Common myeloid progenitor, CD34-positive (primary cell): ENCODE measurements around the gene OXT.
A peak's percentile ranks its signal among the peaks of the same experiment; 100 is the strongest.
"Not testable (repeated sequence)": the region's sequence is repeated elsewhere in the genome, so short reads cannot be mapped to it uniquely, and the experiment has no call there.

Experiments used
- CTCF ChIA-PET: fragments of 350-600 bp; sonication (Branson Sonifier 250); formaldehyde crosslinking; loops from one replicate; lab custom pipeline; 2021; ENCODE audit warnings: antibody characterized with exemption; lab: Charles Lee
- POLR2A ChIA-PET: fragments of 350-600 bp; sonication (Branson Sonifier 250); formaldehyde crosslinking; loops from one replicate; lab custom pipeline; 2021; ENCODE audit warnings: antibody characterized with exemption; lab: Charles Lee
- DNase-seq, 3 donors: peaks; one replicate each; pipeline versions ENCODE4 v3.0.0 to v3.0.0-alpha.2; 2013
- H3K27ac ChIP-seq, 2 experiments: 1 replicate in 1 of 2; 2 replicates in 1 of 2; pipeline ENCODE4 v1.7.0; 2013; ENCODE audit warnings: inconsistent platforms in 2 of 2, low read length in 2 of 2, mild to moderate bottlenecking in 2 of 2, low read depth in 1 of 2, moderate library complexity in 1 of 2; ENCODE audit not compliant: severe bottlenecking in 2 of 2, insufficient read depth in 1 of 2, poor library complexity in 1 of 2
- H3K27me3 ChIP-seq, 5 experiments: replicated peaks in 2 of 5; 1 replicate in 3 of 5; 2 replicates in 2 of 5; pipeline versions ENCODE4 v1.6.1 to v1.7.0; 2013; ENCODE audit warnings: low read length in 4 of 5, mild to moderate bottlenecking in 2 of 5, moderate library complexity in 2 of 5, inconsistent platforms in 1 of 5; ENCODE audit not compliant: insufficient read depth in 5 of 5, control insufficient read depth in 4 of 5
- H3K36me3 ChIP-seq, 4 experiments: 1 replicate in 2 of 4; 2 replicates in 2 of 4; pipeline versions ENCODE4 v1.6.1 to v1.7.0; 2013; ENCODE audit warnings: low read length in 3 of 4, control low read depth in 1 of 4, mild to moderate bottlenecking in 1 of 4; ENCODE audit not compliant: control insufficient read depth in 4 of 4, insufficient read depth in 4 of 4
- H3K4me1 ChIP-seq, 4 experiments: 1 replicate in 3 of 4; 2 replicates in 1 of 4; pipeline versions ENCODE4 v1.6.1 to v1.7.1; 2013; ENCODE audit warnings: low read length in 3 of 4, mild to moderate bottlenecking in 3 of 4, control low read depth in 1 of 4, inconsistent platforms in 1 of 4, moderate library complexity in 1 of 4; ENCODE audit not compliant: control insufficient read depth in 4 of 4, insufficient read depth in 4 of 4; ENCODE audit errors: control extremely low read depth in 1 of 4
- H3K4me3 ChIP-seq, 7 experiments: 1 replicate in 4 of 7; 2 replicates in 3 of 7; pipeline versions ENCODE4 v1.5.1 to v1.7.0; 2013; ENCODE audit warnings: mild to moderate bottlenecking in 7 of 7, low read length in 6 of 7, moderate library complexity in 6 of 7, inconsistent platforms in 2 of 7, low read depth in 2 of 7, control low read depth in 1 of 7; ENCODE audit not compliant: insufficient read depth in 4 of 7, control insufficient read depth in 1 of 7; ENCODE audit errors: extremely low read depth in 1 of 7
- H3K9me3 ChIP-seq, 5 experiments: 1 replicate in 4 of 5; 2 replicates in 1 of 5; pipeline versions ENCODE4 v1.6.1 to v1.7.1; 2013; ENCODE audit warnings: low read length in 4 of 5, mild to moderate bottlenecking in 2 of 5, inconsistent platforms in 1 of 5, low read depth in 1 of 5, moderate library complexity in 1 of 5; ENCODE audit not compliant: control insufficient read depth in 4 of 5, insufficient read depth in 2 of 5; ENCODE audit errors: control extremely low read depth in 1 of 5
- WGBS: methylation state at CpG from one replicate; pipeline ENCODE4 v1.1.5; 2013; ENCODE audit not compliant: insufficient coverage; 5-methylcytosine and 5-hydroxymethylcytosine counted together

The OXT gene

DNA sequence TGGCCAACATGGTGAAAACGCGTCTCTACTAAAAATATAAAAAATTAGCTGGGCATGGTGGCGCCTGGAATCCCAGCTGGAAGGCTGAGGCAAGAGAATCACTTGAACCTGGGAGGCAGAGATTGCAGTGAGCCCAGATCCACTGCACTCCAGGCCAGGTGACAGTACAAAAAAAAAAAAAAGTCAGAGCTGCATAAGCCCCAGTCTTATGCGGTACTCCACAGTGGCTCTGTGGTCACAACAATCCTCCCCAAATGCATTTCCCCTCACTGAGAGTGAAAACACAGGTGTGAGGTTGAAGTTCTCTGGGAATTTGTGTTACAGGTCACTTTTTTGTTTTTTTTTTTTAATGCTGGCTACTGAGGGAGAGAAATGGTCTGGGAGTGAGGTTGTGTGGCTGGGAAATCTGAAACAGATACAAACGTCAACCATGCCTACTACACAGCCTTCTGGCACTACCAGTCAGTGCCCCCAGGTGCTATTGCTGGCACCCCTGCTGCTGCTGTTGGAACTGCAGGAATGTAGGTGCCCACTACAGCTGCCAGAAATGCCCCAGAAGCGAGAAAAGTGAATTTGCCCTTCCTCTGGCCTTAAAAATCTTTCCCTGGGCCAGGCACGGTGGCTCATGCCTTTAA, 19.9 kb upstream of the OXT start:
- no peak overlapping the region for H3K4me3 ChIP-seq
- H3K9me3 ChIP-seq: no peaks in the 10 kb centered on the region
- H3K4me1 ChIP-seq: peaks cover 0 to 15% (median 10%) of the 10 kb centered on the region in 4 experiments
- POLR2A ChIA-PET: no interaction called here
- no peaks in the 10 kb centered on the region for H3K27me3 ChIP-seq
- CTCF ChIA-PET: interaction anchor here (0.7 to 4.1 kb wide), 5 partner anchors 26 to 67 kb away, joined by 3 to 19 read pairs (median 3); no protein-coding TSS in a partner anchor
- 88% methylated on average over 6 of the region's 7 CpGs for WGBS
- H3K27ac ChIP-seq: no peak overlapping the region
- H3K36me3 ChIP-seq: peaks cover 4 to 36% (median 20%) of the 10 kb centered on the region in 4 experiments
- DNase-seq: peak in 2 of 3 donors; percentile 56 to 65

DNA sequence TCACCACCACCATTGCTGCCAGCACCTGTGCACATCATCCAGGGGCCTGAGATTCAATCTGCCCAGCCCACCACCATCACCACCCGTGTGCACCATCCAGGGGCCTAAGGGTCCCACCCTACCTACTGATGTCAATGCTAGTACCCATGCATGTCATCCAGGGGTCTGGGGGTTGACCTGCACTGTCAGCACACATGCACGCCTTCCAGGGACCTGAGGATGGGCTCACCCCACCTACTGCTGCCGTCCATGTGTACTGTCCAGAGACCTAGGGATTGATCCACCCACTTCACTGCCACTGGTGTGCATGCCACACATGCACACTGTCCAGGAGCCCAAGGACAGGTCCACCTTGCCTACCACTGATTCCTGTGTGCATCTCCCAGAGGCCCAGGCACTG, 11.9 kb upstream of the OXT start:
- DNase-seq: no peak
- 100% methylated on average over 3 of the region's 3 CpGs for WGBS
- Histone ChIP-seq H3K27me3 (no peaks in the 10 kb centered on the region), H3K9me3 (no peaks in the 10 kb centered on the region), H3K4me3 (no peak overlapping the region), H3K27ac (no peak overlapping the region), H3K36me3 (peaks cover 0 to 9% (median 3%) of the 10 kb centered on the region in 4 experiments), H3K4me1 (no peaks in the 10 kb centered on the region)
- ChIA-PET CTCF (interaction anchor here (1.2 kb wide), 1 partner anchor 9 kb away, joined by 5 read pairs; no protein-coding TSS in a partner anchor), POLR2A (no interaction called here)

- WGBS: 80% methylated on average over 6 of the region's 6 CpGs
- H3K4me3 ChIP-seq, DNase-seq, H3K4me1 ChIP-seq, H3K27me3 ChIP-seq, H3K9me3 ChIP-seq, POLR2A ChIA-PET, H3K27ac ChIP-seq: not testable (repeated sequence)
- CTCF ChIA-PET: interaction anchor here (1.0 to 1.9 kb wide), 2 partner anchors 11 kb away, joined by 3 to 8 read pairs; no protein-coding TSS in a partner anchor
- peaks cover 4 to 17% (median 7%) of the 10 kb centered on the region in 4 experiments for H3K36me3 ChIP-seq
These were observed 7.3 kb upstream of the OXT start for GRCh38 chr20:3064119-3064518.

GRCh38 chr20:3067139-3068014, 4.0 kb upstream of the OXT start:
- WGBS: 94% methylated on average over 22 of the region's 23 CpGs
- H3K27me3 ChIP-seq: no peaks in the 10 kb centered on the region
- no peak overlapping the region for H3K27ac ChIP-seq
- peaks cover 4 to 15% (median 6%) of the 10 kb centered on the region in 4 experiments for H3K36me3 ChIP-seq
- POLR2A ChIA-PET: interaction anchor here (0.6 kb wide), 1 partner anchor 40 kb away, joined by 4 read pairs; no protein-coding TSS in a partner anchor
- CTCF ChIA-PET: interaction anchor here (1.1 to 9.7 kb wide), 6 partner anchors 10 to 48 kb away, joined by 3 to 64 read pairs (median 14); partner anchors contain the start of gene AVP
- H3K4me1 ChIP-seq: peaks cover 0 to 22% (median 15%) of the 10 kb centered on the region in 4 experiments
- no peak for DNase-seq
- no peak overlapping the region for H3K4me3 ChIP-seq
- no peaks in the 10 kb centered on the region for H3K9me3 ChIP-seq

GRCh38 chr20:3068075-3068474, 3.3 kb upstream of the OXT start:
- H3K9me3 ChIP-seq: no peaks in the 10 kb centered on the region
- H3K4me3 ChIP-seq: no peak overlapping the region
- ChIA-PET CTCF (interaction anchor here (0.8 to 9.7 kb wide), 7 partner anchors 11 to 66 kb away, joined by 3 to 64 read pairs (median 10); partner anchors contain the start of gene AVP), POLR2A (interaction anchor here (0.6 kb wide), 1 partner anchor 39 kb away, joined by 4 read pairs; no protein-coding TSS in a partner anchor)
- peaks cover 4 to 15% (median 6%) of the 10 kb centered on the region in 4 experiments for H3K36me3 ChIP-seq
- WGBS: 76% methylated on average over 8 of the region's 8 CpGs
- no peak for DNase-seq
- H3K4me1 ChIP-seq: peaks cover 0 to 29% (median 21%) of the 10 kb centered on the region in 4 experiments
- no peak overlapping the region for H3K27ac ChIP-seq
- no peaks in the 10 kb centered on the region for H3K27me3 ChIP-seq

- Histone ChIP-seq H3K4me1 (peaks cover 0 to 36% (median 23%) of the 10 kb centered on the region in 4 experiments), H3K27me3 (no peaks in the 10 kb centered on the region), H3K36me3 (peaks cover 4 to 15% (median 6%) of the 10 kb centered on the region in 4 experiments), H3K4me3 (no peak overlapping the region), H3K27ac (no peak overlapping the region), H3K9me3 (no peaks in the 10 kb centered on the region)
- peak in 2 of 3 donors; percentile 56 to 59 for DNase-seq
- ChIA-PET CTCF (interaction anchor here (0.8 to 9.7 kb wide), 17 partner anchors 9 to 261 kb away, joined by 3 to 64 read pairs (median 5); partner anchors contain the start of gene AVP), POLR2A (interaction anchor here (0.6 kb wide), 1 partner anchor 240 kb away, joined by 4 read pairs; no protein-coding TSS in a partner anchor)
- WGBS: 76% methylated on average over 3 of the region's 8 CpGs
These were observed 2.2 kb upstream of the OXT start for GRCh38 chr20:3068986-3069900.
